SH-SY5Y (cell line): ENCODE results near the gene SHMT1.

ENCODE experiments used
- GATA2 ChIP-seq: IDR thresholded peaks from 2 replicates; pipeline ENCODE4 v1.6.1; 2011; ENCODE audit warnings: mild to moderate bottlenecking, low read depth, low read length
- GATA3 ChIP-seq: IDR thresholded peaks from 2 replicates; pipeline ENCODE4 v1.6.1; 2011; ENCODE audit warnings: low read depth, mild to moderate bottlenecking, low read length, moderate library complexity

The SHMT1 gene

GRCh38 chr17:18363101-18364049 lies at the start of gene SHMT1:
SHMT1 (minus strand) TSS chr17:18363550; CDS start chr17:18355981, 7,569 bp downstream.
- no peak for TF ChIP-seq GATA3
- no peak for TF ChIP-seq GATA2

GRCh38 chr17:18382441-18383078 lies 19.2 kb upstream of the SHMT1 start:
- TF ChIP-seq GATA3 (no peak), GATA2 (no peak)

- no peak for TF ChIP-seq GATA3
- TF ChIP-seq GATA2 = no peak
Measured at GRCh38 chr17:18381953-18382245, 18.5 kb upstream of the SHMT1 start.

- TF ChIP-seq GATA2 (no peak), GATA3 (no peak)
Measured at GRCh38 chr17:18381158-18381952, 18.0 kb upstream of the SHMT1 start.

- TF ChIP-seq GATA3 = no peak
- no peak for TF ChIP-seq GATA2
Measured at GRCh38 chr17:18380471-18381157, 17.3 kb upstream of the SHMT1 start.

GRCh38 chr17:18379246-18380146 lies 16.1 kb upstream of the SHMT1 start:
- no peak for TF ChIP-seq GATA3
- TF ChIP-seq GATA2 = no peak

GRCh38 chr17:18378205-18378505 lies 14.8 kb upstream of the SHMT1 start:
- no peak for TF ChIP-seq GATA2
- no peak for TF ChIP-seq GATA3

- no peak for TF ChIP-seq GATA3
- TF ChIP-seq GATA2 = no peak
Measured at GRCh38 chr17:18377437-18378204, 14.3 kb upstream of the SHMT1 start, which contains the start of gene EVPLL. EVPLL (plus strand) TSS chr17:18377778; CDS start chr17:18380938, 3,160 bp downstream.

GRCh38 chr17:18374216-18374615 lies 10.9 kb upstream of the SHMT1 start:
- TF ChIP-seq GATA2 = no peak
- no peak for TF ChIP-seq GATA3

GRCh38 chr17:18371455-18371854 lies 8.1 kb upstream of the SHMT1 start:
- no peak for TF ChIP-seq GATA3
- TF ChIP-seq GATA2 = no peak

GRCh38 chr17:18370761-18371160 lies 7.4 kb upstream of the SHMT1 start:
- no peak for TF ChIP-seq GATA3
- TF ChIP-seq GATA2 = no peak

GRCh38 chr17:18368946-18369345 lies 5.6 kb upstream of the SHMT1 start:
- TF ChIP-seq GATA2 (no peak), GATA3 (no peak)
